HL-60/S4 treated with phorbol 12-myristate 13-acetate at 8.2 ng/mL for 4 days and 3 days (cell line): ENCODE data around the gene MYOZ2.
"Not testable (repeated sequence)": the region's sequence is repeated elsewhere in the genome, so short reads cannot be mapped to it uniquely, and the experiment has no call there.

Experiments
- in situ Hi-C: fragments of 300-500 bp; cut with MboI; formaldehyde crosslinking; loops from 2 replicates; pipeline ENCODE4 v1.15.0; 2022; ENCODE audit warnings: low sequenced_read_pairs

Gene MYOZ2

DNA sequence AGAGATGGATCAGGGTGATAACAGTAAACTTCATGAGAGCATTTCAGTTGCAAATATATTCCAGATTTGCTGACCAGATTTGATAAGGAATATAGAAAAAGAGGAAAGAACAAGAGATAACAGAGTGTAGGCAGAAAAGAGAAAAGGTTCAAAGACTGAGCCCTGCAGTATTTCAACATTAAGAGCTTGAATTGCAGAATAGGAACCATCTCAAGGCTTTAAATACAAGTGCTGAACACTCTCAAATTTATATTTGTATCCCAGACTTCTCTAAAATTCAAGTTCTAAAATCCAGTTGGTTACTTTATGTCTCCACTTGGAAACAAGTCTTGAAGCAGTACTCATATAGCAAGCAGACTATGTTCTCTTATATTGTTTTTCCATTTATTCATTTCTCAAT, 9.7 kb upstream of the MYOZ2 start:
- in situ Hi-C loops, result no loop called here

DNA sequence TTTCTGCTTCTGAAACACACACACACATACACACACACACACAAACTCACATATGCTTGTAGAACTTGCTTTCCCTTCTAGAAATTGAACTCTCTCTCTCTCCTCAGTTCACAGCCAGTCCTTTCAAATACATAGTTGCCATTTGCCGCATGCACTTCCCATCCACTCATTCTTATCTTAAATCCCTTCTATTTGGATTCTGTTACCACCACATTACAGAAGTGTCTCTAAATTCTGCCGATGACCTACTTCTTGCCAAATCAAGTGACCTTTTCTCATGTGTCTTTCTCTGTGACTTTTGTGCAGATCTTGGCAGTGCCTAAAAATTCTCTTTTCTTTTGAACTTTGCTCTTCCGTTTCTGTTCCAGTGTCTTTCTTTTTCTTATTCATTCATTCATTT, 7.5 kb upstream of the MYOZ2 start:
- in situ Hi-C loops, result no loop called here

DNA sequence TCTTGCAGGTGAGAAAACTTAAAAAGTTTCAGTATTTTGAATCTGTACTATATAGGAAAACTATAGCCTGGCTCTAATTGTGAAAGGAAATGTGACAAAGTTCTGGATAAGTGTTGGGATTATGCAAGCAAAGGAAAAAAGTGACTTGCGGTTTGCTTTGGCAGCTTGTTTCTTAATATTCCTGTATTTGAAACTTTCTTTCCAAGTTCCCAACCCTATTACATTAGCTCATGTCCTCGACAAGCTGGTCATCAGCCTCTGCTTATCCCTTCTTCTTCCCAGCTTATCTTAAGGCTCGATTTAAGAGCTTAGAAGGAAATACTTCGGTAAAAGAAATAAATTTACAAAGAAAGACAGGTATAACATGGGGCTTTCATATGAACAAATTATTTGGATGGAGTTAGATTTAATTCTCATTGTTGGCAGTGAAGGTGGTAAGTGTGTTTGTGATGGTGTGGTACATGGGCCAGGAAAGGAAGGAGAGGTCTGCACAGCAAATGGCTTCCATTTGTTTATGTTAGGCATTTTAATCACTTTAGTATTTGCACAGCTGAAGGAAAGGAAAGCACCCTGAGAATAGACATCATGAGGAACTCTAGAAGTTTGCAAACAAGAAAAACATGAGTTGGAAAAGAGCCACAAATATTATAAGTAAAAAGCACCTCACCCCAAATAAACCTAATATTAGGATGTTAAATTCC, 5.1 kb upstream of the MYOZ2 start:
- in situ Hi-C loops, result no loop called here

DNA sequence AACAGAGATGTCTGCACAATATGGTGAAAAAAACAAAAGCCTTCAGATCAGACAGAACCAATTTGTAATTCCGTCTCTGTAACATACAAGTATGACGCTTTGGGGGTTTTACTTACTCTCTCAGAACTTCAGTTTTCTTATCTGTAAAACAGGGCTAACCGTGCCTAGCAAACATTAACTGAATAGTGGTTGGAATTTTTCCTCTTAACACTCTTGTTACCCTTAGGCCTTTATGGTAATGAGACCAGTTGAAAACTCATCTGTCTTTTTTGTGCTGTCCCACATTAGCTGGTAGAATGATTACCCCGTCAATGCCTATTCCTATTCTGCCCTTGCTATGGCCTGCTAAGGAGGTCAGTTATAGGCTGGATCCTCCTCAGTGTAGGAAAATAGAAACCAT, 4.5 kb upstream of the MYOZ2 start:
- in situ Hi-C loops, result no loop called here

DNA sequence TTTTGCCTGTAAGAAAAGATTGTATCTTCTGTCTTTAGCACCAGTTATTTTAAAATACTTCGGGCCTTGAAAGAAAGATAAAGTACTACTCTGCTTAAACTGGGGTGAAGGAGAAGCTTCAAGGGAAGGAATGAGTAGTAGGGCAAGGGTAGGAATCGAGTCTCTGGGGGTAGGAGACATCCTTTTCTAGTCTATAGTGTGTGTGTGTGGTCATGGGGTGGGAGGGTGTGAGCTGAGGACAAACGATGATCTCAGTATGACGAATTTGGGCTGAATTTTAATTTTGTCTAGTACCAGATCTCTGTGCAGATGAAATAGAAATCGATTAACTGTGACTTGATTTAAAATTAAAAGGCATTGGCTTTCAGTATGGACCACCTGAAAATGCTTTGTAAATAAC, 3.3 kb upstream of the MYOZ2 start:
- in situ Hi-C loops, result no loop called here

DNA sequence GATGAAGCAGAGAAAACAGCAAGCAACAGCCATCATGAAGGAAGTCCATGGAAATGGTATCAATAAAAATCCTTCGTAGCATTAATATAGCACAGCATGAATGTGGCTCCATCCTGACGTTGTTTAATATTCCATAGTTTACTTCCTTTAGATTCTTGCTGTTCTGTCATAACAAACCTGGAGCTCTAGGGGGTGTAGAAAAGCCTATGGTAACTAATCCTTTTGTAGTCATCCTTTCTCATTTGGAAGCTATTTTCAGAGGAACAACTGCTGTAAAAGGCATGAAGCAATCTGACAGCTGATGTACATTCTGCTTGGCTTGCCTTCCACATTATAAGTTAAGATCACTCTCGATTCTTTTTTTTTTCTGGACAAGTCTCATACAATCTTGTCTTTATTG, 914 bp downstream of the MYOZ2 start:
- in situ Hi-C loops, result no loop called here

DNA sequence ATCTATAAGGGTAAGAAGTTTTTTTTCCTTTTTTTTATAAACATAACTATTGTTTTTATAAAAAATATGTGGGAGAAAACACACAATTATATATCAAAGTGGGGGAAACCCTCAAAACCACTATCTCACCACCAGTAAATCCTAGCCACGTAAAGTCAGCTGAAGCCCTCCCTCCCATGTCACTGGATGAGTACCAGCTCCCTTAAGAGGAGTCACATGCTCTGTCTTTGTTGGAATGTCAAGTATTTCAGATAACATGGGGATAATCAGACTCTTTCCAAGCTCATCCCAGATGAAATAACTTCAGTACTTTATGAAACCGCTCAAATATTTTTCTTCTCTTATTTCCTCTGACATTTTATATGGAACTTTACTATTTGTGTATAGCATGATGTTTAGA, 2.4 kb downstream of the MYOZ2 start:
- in situ Hi-C loops, result no loop called here

DNA sequence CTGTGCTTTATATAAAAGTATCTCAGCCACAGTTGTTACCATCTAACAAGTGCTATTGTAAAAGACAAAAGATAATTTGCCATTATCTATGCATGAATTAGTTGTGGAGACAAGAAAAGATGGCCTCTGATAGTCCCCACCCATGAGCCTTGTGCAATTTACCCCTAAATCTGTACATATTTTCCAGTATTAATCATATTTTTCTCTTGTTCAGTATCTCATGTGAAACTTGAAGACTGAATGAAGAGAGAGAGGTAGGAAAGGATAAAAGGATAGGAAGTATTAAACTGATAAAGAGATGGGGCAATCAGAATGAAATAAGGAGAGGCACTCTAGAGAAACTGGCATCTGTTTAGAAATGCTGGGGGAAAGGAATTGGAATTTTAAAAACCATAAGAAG, 3.7 kb downstream of the MYOZ2 start:
- in situ Hi-C loops, result no loop called here

DNA sequence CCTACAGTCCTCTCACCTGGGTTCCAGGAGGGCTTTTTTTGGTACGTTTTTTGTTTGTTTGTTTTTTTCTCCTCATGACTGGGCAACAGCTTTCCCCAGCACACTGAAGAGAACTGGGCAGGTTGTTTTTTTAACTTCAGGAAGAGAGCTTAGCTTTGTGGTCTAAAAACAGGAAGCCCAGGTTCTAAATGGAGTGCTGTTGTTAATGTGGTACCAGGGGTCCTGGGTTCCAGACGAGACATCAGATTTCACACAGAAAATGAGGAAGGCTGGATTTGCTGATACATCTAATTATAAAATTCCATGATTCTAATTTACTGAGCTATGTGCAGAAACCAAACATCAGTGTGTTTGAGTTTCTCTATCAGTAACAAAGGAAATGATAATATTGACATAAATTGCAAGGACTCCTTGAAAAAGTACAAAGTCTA, 4.2 kb downstream of the MYOZ2 start:
- in situ Hi-C loops, result no loop called here

DNA sequence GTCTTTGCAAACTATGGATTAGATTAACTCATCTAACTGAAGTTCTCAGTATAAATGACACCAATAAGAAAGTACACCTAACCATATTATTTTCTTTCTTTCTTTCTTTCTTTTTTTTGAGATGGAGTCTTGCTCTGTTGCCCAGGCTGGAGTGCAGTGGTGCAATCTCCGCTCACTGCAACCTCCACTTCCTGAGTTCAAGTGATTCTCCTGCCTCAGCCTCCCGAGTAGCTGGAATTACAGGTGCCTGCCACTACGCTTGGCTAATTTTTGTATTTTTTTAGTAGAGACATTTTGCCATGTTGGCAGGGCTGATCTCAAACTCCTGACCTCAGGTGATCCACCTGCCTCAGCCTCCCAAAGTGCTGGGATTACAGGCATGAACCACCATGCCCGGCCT, 5.7 kb downstream of the MYOZ2 start:
- in situ Hi-C loops, result not testable (repeated sequence)

DNA sequence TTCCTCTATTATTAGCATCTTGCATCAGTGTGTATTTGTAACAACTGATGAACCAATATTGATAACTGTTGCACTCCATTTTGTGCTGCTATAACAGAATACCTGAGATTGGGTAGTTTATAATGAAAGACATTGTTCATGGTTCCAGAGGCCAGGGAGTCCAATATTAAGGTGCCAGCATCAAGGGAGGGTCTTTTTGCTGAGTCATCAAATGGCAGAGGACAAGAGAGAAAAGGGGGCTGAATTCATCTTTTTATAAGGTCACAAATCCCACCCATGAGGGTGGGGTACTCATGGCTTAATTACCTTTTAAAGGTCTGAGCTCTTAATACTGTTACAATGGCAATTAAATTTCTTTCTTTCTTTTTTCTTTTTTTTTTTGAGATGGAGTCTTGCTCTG, 7.2 kb downstream of the MYOZ2 start:
- in situ Hi-C loops, result no loop called here

DNA sequence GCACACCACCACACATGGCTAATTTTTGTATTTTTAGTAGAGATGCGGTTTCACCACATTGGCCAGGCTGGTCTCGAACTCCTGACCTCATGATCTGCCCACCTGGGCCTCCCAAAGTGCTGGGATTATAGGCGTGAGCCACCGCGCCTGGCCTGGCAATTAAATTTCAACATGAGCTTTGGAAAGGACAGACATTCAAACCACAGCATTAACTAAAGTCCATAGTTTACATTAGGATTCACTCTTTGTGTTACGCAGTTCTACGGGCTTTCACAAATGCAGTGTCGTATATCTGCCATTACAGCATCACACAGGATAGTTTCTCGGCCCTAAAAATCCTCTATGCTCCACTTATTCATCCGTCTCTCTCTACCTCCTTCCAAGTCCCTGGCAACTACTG, 7.7 kb downstream of the MYOZ2 start:
- in situ Hi-C loops, result not testable (repeated sequence)

DNA sequence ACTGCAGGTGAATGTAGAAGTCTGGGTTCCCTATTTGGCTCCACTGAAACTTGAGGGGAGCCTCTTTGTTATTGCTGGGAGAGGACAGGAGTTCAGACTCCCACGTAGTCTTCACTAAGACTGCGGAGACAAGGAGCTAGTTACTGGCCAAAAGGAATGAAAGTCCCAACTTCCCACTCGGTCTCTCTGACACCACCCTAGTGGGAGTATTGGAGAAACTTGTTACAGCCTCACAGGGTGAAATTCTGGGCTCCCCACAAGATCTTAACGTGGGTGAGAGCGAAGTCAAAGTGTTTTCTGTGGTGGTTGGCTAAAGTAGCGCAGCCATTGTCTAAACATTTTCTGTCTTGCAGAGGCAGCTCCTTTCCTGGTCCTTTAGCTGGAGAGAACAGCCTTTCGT, 13.5 kb downstream of the MYOZ2 start:
- in situ Hi-C loops, result no loop called here

DNA sequence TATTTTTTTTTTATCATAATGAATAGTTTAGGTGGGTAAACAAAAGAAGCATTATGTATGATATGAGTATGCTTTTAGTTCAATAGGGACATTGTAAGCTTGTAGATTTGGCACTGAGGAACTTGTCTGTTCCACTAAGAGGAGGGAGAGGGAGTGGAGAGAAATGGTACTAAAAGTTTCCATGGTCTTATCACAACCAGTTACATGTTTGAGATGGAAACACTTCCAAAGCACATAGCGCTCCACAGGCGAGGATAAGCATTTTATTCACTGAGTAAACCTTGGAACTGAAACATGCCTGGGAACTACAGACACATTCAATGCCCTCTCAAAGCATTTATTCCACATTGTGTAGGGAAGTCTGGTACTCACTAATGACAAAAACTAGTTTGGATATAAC, 15.5 kb downstream of the MYOZ2 start:
- in situ Hi-C loops, result no loop called here

DNA sequence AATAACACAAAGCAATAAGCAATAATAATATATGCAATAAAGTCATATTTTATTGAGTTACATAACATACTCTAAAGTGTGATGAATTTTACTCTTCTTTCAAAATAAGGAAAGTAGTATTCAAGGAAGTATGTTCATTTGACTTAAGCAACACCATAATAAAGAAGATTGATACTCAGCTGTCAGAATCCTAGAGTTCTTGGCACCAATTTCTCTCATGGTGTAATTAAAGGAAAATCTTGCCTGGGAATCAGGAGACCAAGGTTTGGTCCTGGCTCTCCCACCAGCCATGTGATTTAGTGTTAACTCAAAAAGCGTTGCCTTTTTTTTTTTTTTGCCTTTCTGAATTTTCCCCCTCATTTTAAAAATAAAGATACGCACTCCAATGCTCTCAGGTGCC, 17.1 kb downstream of the MYOZ2 start:
- in situ Hi-C loops, result no loop called here

DNA sequence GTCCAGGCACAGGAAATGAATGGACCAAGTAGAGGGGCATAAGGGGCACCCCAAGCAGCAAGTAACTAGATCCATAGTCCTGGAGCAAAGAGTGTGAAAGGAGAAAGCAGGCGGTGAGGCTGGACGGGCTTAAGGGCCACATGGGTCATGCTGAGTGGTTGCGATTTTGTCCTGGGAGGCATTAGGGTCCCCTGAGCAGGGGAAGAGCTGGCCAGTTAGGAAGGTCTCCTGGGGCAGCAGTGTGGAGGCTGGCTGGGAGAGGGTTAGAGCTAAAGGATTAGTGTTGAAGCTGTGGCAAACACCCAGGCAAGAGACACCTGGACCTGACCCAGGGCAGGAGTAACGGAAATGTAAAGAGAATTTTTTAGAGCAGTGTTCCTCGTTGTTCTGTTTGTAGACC, 26.5 kb downstream of the MYOZ2 start:
- in situ Hi-C loops, result no loop called here

DNA sequence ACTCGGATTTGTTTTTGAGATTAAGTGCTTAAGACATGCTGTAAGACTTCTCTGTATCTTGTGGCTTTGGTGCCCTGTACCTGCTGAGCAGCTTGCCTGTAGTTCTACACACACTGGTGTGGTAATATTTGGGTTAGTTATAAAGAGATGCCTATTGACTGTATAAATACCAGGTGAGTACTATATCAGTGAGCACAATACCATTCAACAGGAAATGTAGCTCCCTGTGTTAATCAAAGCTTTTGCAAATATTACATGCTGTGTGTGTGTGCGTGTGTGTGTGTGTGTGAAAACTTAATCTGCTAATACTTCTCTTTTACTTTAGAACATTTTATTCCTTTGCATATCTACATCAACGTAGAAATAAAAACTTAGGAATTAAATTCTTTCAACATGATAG, 30.1 kb downstream of the MYOZ2 start:
- in situ Hi-C loops, result no loop called here

DNA sequence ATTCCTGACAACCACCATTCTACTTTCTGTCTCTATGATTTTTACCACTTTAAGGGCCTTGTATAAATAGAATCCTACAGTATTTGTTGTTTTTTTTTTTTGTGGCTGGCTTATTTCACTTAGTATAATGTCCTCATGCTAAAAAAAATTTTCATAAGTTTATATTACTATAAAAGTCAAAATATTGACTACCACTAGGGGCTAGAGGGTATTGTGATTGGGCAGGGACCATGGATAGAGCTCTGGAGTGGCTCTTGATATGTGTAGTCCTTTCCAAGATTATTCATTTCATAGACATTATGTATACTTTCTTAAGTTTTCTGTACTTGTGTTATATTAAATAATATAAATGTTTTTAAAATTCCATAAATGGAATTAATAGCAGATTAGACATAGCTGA, 34.6 kb downstream of the MYOZ2 start:
- in situ Hi-C loops, result no loop called here

DNA sequence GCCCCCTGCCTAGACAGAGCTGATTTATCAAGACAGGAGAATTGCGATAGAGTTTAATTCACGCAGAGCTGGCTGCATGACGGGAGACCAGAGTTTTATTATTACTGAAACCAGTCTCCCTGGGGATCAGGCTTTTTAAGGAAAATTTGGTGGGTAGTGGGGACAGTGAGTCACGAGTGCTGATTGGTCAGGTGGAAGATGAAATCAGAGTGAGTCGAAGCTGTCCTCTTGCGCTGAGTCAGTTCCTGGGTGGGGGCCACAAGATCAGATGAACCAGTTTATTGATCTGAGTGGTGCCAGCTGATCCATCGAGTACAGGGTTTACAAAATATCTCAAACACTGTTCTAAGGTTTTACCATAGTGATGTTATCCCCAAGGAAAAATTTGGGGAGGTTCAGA, 36.6 kb downstream of the MYOZ2 start:
- in situ Hi-C loops, result no loop called here

DNA sequence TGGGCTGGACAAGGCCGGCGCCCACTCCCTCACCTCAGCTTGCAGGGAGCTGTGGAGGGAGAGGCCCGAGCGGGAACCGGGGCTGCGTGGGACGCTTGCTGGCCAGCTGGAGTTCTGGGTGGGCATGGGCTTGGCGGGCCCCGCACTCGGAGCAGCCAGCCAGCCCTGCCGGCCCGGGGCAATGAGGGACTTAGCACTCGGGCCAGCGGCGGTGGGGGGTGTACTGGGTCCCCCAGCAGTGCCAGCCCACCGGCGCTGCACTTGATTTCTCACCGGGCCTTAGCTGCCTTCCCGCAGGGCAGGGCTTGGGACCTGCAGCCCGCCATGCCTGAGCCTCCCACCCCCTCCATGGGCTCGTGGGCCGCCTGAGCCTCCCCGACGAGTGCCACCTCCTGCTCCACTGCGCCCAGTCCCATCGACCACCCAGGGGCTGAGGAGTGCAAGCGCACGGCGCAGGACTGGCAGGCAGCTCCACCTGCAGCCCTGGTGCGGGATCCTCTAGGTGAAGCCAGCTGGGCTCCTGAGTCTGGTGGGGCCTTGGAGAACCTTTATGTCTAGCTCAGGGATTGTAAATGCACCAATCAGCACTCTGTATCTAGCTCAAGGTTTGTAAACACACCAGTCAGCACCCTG, 38.2 kb downstream of the MYOZ2 start:
- in situ Hi-C loops, result not testable (repeated sequence)

DNA sequence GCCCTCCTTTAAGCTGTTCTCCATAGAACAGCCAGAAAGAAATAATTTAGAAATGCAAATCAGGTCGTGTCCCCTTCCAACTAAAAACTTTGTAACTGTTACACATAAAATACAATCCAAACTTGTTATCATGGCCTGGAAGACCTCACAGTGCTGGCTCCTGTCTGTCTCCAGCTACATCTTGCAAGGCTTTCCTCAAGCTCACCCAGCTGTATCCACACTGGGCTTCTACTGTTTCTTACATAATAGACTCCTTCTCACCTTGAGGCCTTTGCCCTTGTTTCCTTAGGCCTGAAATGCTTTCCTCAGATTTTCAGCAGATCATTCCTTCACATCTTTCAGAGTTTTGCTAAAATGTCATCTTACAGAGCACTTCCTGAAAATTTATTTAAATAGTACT, 43.4 kb downstream of the MYOZ2 start:
- in situ Hi-C loops, result no loop called here

DNA sequence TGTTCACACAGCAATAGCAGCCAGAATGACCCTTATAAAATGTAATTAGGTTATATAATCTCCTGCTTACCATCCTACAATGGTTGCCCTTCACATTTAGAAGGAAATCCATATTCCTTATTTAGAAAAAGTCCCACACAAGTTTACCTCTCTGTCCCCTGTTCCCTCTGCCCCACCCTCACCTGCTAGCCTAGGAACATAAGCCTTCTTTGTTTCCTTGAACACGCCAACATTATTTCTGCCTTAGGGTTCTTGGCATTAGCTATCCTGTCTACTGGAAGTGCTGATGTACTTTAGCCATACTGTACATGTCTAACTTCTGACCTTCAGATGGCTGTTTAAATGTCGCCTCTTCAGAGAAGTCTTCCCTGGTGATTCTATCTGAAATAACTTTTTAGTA, 48.5 kb downstream of the MYOZ2 start:
- in situ Hi-C loops, result no loop called here

DNA sequence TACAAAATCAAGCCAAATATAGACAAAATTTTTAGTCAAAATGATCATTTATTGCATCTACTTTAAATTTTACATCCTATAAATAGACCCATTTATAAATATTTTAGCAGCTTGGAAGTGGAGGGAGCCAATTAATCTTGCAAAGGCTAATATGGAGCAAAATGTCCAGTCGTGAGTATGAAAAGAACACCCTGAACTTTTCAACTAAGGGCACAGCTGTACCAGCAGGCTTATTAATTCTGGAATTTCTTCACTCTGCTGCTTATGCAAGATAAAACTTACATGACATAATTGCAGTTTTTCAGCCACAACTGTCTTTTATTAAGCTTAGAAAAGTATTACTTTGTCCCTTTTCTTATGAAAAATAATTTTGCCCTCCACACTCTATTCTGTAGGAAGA, 54.0 kb downstream of the MYOZ2 start:
- in situ Hi-C loops, result no loop called here
